ENCODE measurements around the gene TCF3. TPM values are rescaled to one million over a fixed set of nuclear protein-coding genes. Genes with fewer than 3 reads are reported as not detected.

The TCF3 gene
- total and polyA plus RNA-seq, 4 donors: 5.2 to 119 (median 12.8) TPM

DNA sequence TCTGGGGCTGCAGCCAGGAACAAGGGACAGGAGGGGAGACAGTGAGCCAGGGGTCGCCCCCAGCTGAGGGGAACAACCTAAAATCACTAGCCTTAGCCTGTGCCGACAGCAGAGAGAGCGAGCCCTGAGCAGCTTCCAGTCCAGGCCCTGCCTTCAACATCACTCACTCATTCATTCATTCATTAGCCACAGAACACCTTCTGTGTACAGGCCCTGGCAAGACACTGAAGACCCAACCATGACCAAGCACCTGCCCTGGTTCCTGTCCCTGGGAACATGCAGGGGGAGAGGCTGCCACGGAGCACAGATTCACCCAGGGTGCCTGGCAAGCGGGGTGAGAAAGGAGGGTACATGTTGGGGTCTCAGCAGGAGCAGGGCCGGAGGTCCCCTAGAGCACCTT is 89.2 kb downstream of the TCF3 start:
- peaks cover 0 to 9% (median 4%) of the 10 kb centered on the region in 4 donors for H3K4me1 ChIP-seq (ENCODE audit: control insufficient read depth in 4 of 4, insufficient read depth in 4 of 4, low read length in 3 of 4)
- 93% methylated on average over 6 of the region's 6 CpGs for WGBS
- no peak for TF ChIP-seq EGR1 (IDR thresholded peaks at IDR 0.05; ENCODE audit: low read depth in 2 of 2)
- H3K9me3 ChIP-seq (ENCODE audit: control insufficient read depth in 4 of 4, low read length in 3 of 4): no peaks in the 10 kb centered on the region
- H3K9ac ChIP-seq (ENCODE audit: low read depth in 1 of 2, low read length in 2 of 2): no peak overlapping the region
- no peak overlapping the region for H3K4me3 ChIP-seq (ENCODE audit: low read depth in 1 of 3, low read length in 3 of 3)
- no peaks in the 10 kb centered on the region for H3K36me3 ChIP-seq (ENCODE audit: control insufficient read depth in 4 of 4, insufficient read depth in 3 of 4, low read depth in 1 of 4, low read length in 3 of 4)
- H3K27ac ChIP-seq (ENCODE audit: low read depth in 1 of 2, low read length in 2 of 2): no peak overlapping the region
- no peaks in the 10 kb centered on the region for H3K27me3 ChIP-seq (ENCODE audit: control insufficient read depth in 4 of 4, insufficient read depth in 4 of 4, low read length in 3 of 4)
- no peak for DNase-seq (ENCODE audit: low spot score)

- Histone ChIP-seq H3K27ac (ENCODE audit: low read depth in 1 of 2, low read length in 2 of 2) (no peak overlapping the region), H3K4me3 (ENCODE audit: low read depth in 1 of 3, low read length in 3 of 3) (no peak overlapping the region), H3K27me3 (ENCODE audit: control insufficient read depth in 4 of 4, insufficient read depth in 4 of 4, low read length in 3 of 4) (no peaks in the 10 kb centered on the region), H3K4me1 (ENCODE audit: control insufficient read depth in 4 of 4, insufficient read depth in 4 of 4, low read length in 3 of 4) (peaks cover 0 to under 1% (median 0%) of the 10 kb centered on the region in 4 donors), H3K36me3 (ENCODE audit: control insufficient read depth in 4 of 4, insufficient read depth in 3 of 4, low read depth in 1 of 4, low read length in 3 of 4) (no peaks in the 10 kb centered on the region), H3K9ac (ENCODE audit: low read depth in 1 of 2, low read length in 2 of 2) (no peak overlapping the region), H3K9me3 (ENCODE audit: control insufficient read depth in 4 of 4, low read length in 3 of 4) (no peaks in the 10 kb centered on the region)
- TF ChIP-seq GABPA (IDR thresholded peaks at IDR 0.05 in 1 of 2, conservative IDR thresholded peaks at IDR 0.05 in 1 of 2) (no peak), JUND (IDR thresholded peaks at IDR 0.05) (no peak), REST (IDR thresholded peaks at IDR 0.05) (no peak), RXRA (IDR thresholded peaks at IDR 0.05) (no peak), FOXA1 (IDR thresholded peaks at IDR 0.05) (no peak), SP1 (IDR thresholded peaks at IDR 0.05) (no peak)
- TF ChIP-seq, protein P1, sequence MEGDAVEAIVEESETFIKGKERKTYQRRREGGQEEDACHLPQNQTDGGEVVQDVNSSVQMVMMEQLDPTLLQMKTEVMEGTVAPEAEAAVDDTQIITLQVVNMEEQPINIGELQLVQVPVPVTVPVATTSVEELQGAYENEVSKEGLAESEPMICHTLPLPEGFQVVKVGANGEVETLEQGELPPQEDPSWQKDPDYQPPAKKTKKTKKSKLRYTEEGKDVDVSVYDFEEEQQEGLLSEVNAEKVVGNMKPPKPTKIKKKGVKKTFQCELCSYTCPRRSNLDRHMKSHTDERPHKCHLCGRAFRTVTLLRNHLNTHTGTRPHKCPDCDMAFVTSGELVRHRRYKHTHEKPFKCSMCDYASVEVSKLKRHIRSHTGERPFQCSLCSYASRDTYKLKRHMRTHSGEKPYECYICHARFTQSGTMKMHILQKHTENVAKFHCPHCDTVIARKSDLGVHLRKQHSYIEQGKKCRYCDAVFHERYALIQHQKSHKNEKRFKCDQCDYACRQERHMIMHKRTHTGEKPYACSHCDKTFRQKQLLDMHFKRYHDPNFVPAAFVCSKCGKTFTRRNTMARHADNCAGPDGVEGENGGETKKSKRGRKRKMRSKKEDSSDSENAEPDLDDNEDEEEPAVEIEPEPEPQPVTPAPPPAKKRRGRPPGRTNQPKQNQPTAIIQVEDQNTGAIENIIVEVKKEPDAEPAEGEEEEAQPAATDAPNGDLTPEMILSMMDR (IDR thresholded peaks at IDR 0.05; ENCODE audit: low read depth, low read length, missing input control): no peak
- TF ChIP-seq, protein P2, sequence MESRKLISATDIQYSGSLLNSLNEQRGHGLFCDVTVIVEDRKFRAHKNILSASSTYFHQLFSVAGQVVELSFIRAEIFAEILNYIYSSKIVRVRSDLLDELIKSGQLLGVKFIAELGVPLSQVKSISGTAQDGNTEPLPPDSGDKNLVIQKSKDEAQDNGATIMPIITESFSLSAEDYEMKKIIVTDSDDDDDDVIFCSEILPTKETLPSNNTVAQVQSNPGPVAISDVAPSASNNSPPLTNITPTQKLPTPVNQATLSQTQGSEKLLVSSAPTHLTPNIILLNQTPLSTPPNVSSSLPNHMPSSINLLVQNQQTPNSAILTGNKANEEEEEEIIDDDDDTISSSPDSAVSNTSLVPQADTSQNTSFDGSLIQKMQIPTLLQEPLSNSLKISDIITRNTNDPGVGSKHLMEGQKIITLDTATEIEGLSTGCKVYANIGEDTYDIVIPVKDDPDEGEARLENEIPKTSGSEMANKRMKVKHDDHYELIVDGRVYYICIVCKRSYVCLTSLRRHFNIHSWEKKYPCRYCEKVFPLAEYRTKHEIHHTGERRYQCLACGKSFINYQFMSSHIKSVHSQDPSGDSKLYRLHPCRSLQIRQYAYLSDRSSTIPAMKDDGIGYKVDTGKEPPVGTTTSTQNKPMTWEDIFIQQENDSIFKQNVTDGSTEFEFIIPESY (IDR thresholded peaks at IDR 0.05): no peak
- no peak for DNase-seq (ENCODE audit: low spot score)
- WGBS: 95% methylated on average over 17 of the region's 17 CpGs
Measured at GRCh38 chr19:1561236-1561842, 91.1 kb downstream of the TCF3 start.
